Measurements from ENCODE around the gene GJD3. TPM values are rescaled to one million over a fixed set of nuclear protein-coding genes. Genes with fewer than 3 reads are reported as not detected.

The GJD3 gene
- total RNA-seq, 1 experiment from 2014 or later, result not detected

DNA sequence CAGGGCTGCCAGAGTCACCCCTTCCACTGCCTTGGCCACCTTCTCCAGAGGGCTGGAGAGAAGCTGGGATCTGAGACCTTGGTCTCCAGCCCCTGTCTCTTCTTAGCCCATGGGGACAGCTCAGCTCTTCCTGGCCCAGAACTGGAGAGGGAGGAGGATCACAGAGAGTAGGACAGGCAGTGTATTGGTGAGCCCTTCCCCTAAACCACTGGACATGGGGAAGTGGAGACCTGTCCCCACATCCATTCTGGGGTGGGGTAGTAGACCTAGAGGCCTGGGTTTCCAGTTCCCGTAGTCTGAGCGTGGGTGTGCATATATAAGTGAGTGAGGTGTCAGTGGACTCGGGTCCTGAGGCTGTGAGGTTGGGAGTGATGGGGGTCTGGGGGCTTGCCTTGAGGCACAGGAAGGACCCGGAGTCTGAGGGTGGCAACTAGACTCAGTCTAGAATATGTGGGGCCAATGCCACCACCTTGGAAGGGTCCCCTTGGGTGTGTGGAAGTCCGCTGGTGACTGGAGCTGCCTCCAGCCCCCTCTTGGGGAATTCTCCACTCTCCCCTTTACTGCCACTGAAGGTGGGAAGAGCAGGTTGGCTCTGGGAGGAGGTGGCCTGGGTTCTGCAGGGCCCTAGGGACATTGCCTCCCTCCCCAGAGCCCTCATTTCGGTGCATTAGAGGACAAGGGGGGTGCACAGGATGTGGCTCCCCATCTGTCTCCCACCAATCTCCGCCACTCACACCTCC, 19.9 kb downstream of the GJD3 start:
- Histone ChIP-seq H3K9me3 (ENCODE audit: insufficient read depth, low read depth) (no peaks in the 10 kb centered on the region), H3K27ac (no peak overlapping the region), H3K27me3 (ENCODE audit: insufficient read depth, low read depth) (no peaks in the 10 kb centered on the region), H4K20me1 (ENCODE audit: insufficient read depth) (no peaks in the 10 kb centered on the region; the same call in 1 of the 2 replicates), H2AFZ (no peak overlapping the region), H3K36me3 (ENCODE audit: low read depth) (no peaks in the 10 kb centered on the region), H3K4me2 (peak overlapping the region; percentile 47; the same call in 1 of the 2 replicates), H3K4me1 (replicated peaks; ENCODE audit: insufficient read depth) (peaks cover 12% of the 10 kb centered on the region; the same call in 1 of the 2 replicates), H3K9me2 (ENCODE audit: insufficient read depth) (no peaks in the 10 kb centered on the region), H3K79me2 (ENCODE audit: low read depth) (peaks cover 38% of the 10 kb centered on the region), H3F3A (ENCODE audit: insufficient read depth, low read depth) (peaks cover 21% of the 10 kb centered on the region), H3K4me3 (no peak overlapping the region; the same call in 1 of the 2 replicates)
- TSS peak; percentile 16 for BruUV-seq (replicated peaks)
- intact Hi-C loops (cut with micrococcal nuclease; ENCODE audit: unreplicated experiment), result no loop called here
- ChIA-PET CTCF (interaction anchor here (0.7 kb wide), 1 partner anchor 238 kb away, joined by 3 read pairs; no protein-coding TSS in a partner anchor), POLR2A (ENCODE audit: unreplicated experiment) (no interaction called here)
- no peak for DNase-seq
- TF ChIP-seq, protein P1, sequence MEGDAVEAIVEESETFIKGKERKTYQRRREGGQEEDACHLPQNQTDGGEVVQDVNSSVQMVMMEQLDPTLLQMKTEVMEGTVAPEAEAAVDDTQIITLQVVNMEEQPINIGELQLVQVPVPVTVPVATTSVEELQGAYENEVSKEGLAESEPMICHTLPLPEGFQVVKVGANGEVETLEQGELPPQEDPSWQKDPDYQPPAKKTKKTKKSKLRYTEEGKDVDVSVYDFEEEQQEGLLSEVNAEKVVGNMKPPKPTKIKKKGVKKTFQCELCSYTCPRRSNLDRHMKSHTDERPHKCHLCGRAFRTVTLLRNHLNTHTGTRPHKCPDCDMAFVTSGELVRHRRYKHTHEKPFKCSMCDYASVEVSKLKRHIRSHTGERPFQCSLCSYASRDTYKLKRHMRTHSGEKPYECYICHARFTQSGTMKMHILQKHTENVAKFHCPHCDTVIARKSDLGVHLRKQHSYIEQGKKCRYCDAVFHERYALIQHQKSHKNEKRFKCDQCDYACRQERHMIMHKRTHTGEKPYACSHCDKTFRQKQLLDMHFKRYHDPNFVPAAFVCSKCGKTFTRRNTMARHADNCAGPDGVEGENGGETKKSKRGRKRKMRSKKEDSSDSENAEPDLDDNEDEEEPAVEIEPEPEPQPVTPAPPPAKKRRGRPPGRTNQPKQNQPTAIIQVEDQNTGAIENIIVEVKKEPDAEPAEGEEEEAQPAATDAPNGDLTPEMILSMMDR (conservative IDR thresholded peaks at IDR 0.05), result no peak
- TF ChIP-seq EZH2 (IDR thresholded peaks at IDR 0.05; ENCODE audit: low read depth), result no peak

DNA sequence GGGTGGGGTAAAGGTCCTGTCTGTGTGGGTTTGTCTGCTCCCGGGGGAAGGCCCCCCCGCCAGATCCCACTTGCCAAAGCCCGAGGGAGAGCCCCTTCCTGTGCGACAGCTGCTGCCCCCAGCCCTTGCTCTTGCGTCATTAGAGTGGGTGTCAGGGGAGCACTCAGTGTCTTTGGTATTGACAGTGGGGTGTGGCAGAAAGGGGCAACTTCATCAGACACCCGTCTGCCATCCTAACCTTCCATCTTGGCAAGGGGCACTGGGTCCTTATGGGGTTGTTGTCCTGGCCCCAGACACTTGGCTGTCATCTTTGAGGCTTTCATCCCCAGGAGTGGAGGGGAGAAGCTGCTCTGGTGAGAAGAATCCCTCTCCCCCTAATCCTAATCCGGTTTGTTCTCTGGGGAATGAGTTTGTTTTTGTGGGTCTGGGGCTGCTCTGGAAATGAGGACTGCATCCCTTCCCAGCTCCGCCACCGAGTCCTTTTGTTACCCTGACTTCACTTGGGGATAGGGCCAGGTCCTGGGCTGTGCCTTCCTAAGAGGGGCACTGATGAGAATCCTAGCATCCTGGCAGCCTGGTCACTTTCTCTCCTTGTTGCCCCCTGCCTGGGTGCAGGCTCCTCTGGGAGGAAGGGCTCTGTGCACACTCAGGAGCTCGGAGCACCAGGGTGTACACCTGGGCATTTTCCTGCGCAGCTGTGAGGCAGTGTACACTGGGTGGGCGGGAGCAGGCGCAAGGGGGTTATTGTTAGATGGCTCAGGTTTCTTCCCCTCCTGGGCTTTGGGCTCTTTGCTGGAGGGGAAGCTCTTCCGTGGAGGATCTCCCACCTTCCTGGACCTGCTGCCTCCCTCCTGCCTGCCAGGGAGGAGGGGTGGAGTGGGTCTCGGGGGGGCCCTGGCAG, 21.1 kb downstream of the GJD3 start:
- no peaks in the 10 kb centered on the region for H3K9me2 ChIP-seq (ENCODE audit: insufficient read depth)
- POLR2A ChIA-PET (ENCODE audit: unreplicated experiment), result no interaction called here
- no peaks in the 10 kb centered on the region for H3K9me3 ChIP-seq (ENCODE audit: insufficient read depth, low read depth)
- no peaks in the 10 kb centered on the region for H3K27me3 ChIP-seq (ENCODE audit: insufficient read depth, low read depth)
- CTCF ChIA-PET, result interaction anchor here (0.6 to 1.1 kb wide), 2 partner anchors 27 to 164 kb away, joined by 3 read pairs; no protein-coding TSS in a partner anchor
- H3K27ac ChIP-seq, result no peak overlapping the region
- intact Hi-C loops (cut with micrococcal nuclease; ENCODE audit: unreplicated experiment), result no loop called here
- TF ChIP-seq EZH2 (IDR thresholded peaks at IDR 0.05; ENCODE audit: low read depth), result no peak
- TF ChIP-seq, protein P1 (conservative IDR thresholded peaks at IDR 0.05), result no peak
- no TSS peak for BruUV-seq (replicated peaks)
- H3K4me2 ChIP-seq, result peak overlapping the region; percentile 82
- no peak for DNase-seq
- H4K20me1 ChIP-seq (ENCODE audit: insufficient read depth), result no peaks in the 10 kb centered on the region; the same call in 1 of the 2 replicates
- peaks cover 23% of the 10 kb centered on the region for H3F3A ChIP-seq (ENCODE audit: insufficient read depth, low read depth)
- no peak overlapping the region for H2AFZ ChIP-seq
- H3K36me3 ChIP-seq (ENCODE audit: low read depth), result no peaks in the 10 kb centered on the region
- peaks cover 38% of the 10 kb centered on the region for H3K79me2 ChIP-seq (ENCODE audit: low read depth)
- peaks cover 12% of the 10 kb centered on the region; the same call in 1 of the 2 replicates for H3K4me1 ChIP-seq (replicated peaks; ENCODE audit: insufficient read depth)
- no peak overlapping the region for H3K4me3 ChIP-seq

- Histone ChIP-seq H3K9me2 (ENCODE audit: insufficient read depth) (no peaks in the 10 kb centered on the region), H4K20me1 (ENCODE audit: insufficient read depth) (no peaks in the 10 kb centered on the region; the same call in 1 of the 2 replicates), H3K4me2 (peak overlapping the region; percentile 82), H3F3A (ENCODE audit: insufficient read depth, low read depth) (peaks cover 23% of the 10 kb centered on the region), H3K4me1 (replicated peaks; ENCODE audit: insufficient read depth) (peaks cover 12% of the 10 kb centered on the region; the same call in 1 of the 2 replicates), H2AFZ (no peak overlapping the region), H3K4me3 (peak overlapping the region; percentile 65), H3K27ac (no peak overlapping the region), H3K9me3 (ENCODE audit: insufficient read depth, low read depth) (no peaks in the 10 kb centered on the region), H3K36me3 (ENCODE audit: low read depth) (no peaks in the 10 kb centered on the region), H3K79me2 (ENCODE audit: low read depth) (peaks cover 44% of the 10 kb centered on the region), H3K27me3 (ENCODE audit: insufficient read depth, low read depth) (no peaks in the 10 kb centered on the region)
- intact Hi-C loops (cut with micrococcal nuclease; ENCODE audit: unreplicated experiment), result no loop called here
- no peak for DNase-seq
- TF ChIP-seq, protein P1 (conservative IDR thresholded peaks at IDR 0.05), result no peak
- no peak for TF ChIP-seq EZH2 (IDR thresholded peaks at IDR 0.05; ENCODE audit: low read depth)
- POLR2A ChIA-PET (ENCODE audit: unreplicated experiment), result no interaction called here
- CTCF ChIA-PET, result interaction anchor here (1.1 to 1.2 kb wide), 2 partner anchors 26 kb away, joined by 3 to 11 read pairs; no protein-coding TSS in a partner anchor
- BruUV-seq (replicated peaks), result TSS peak; percentile 46
Measured at GRCh38 chr17:40342504-40343218, 21.9 kb downstream of the GJD3 start.

Data from PC-9 (cell line).